Activated CD4-positive, alpha-beta T cell treated with anti-CD3 and anti-CD28 coated beads for 4 hours (primary cell): ENCODE results near the gene USP17L18.
"Not testable (repeated sequence)": the region's sequence is repeated elsewhere in the genome, so short reads cannot be mapped to it uniquely, and the experiment has no call there.

Experiments
- DNase-seq, 2 donors: peaks; one replicate each; pipeline ENCODE4 v3.0.0-alpha.2; 2020

The USP17L18 gene

DNA sequence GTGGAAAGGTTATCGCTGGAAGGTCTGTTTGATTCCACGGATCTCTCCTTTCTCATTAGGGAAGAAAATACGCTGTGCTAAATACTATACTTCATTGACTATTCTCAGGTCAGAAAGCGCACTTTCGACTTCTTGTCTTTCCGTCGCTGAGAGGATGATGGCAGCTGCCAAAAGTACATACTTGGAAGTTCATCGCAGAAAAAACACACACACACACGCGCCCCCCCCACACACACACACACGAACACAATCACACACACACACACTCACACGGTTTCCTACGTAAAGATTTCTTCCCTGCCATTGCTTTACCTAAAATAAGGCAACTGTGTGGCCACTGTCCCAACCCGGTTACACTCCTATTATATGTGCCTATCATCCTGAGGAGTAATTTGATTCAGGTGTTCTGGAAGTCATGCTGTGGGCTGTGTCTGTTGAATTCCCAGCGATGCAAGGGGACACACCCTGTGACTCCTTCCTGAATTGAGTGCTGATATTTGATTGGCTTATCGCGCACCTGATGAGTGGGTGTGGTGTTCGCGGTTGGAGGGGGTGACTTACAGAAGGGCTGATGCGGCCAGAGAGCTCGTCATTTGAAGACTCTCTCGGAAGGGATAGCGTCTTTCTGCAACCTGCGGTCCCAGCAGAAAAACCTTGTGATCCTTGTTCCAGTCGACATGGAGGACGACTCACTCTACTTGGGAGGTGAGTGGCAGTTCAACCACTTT, at the start of gene USP17L18:
Gene USP17L18, plus strand, starts transcription at position 678 of the 728 bp plus-strand sequence. Its CDS starts 0 bp downstream, at position 678.
- DNase-seq: peak; percentile 0 to 2

GRCh38 chr4:9210357-9210756, 38.1 kb upstream of the USP17L18 start, which contains the start of gene USP17L10:
Gene USP17L10 (plus strand): TSS chr4:9210657. CDS start chr4:9210657, 0 bp downstream.
- not testable (repeated sequence) for DNase-seq

DNA sequence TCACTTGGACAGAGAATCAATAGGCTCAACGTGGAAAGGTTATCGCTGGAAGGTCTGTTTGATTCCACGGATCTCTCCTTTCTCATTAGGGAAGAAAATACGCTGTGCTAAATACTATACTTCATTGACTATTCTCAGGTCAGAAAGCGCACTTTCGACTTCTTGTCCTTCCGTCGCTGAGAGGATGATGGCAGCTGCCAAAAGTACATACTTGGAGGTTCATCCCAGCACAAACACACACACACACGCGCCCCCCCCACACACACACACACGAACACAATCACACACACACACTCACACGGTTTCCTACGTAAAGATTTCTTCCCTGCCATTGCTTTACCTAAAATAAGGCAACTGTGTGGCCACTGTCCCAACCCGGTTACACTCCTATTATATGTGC, 33.7 kb upstream of the USP17L18 start:
- DNase-seq: not testable (repeated sequence)

DNA sequence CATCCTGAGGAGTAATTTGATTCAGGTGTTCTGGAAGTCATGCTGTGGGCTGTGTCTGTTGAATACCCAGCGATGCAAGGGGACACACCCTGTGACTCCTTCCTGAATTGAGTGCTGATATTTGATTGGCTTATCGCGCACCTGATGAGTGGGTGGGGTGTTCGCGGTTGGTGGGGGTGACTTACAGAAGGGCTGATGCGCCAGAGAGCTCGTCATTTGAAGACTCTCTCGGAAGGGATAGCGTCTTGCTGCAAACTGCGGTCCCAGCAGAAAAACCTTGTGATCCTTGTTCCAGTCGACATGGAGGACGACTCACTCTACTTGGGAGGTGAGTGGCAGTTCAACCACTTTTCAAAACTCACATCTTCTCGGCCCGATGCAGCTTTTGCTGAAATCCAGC, 33.3 kb upstream of the USP17L18 start, which contains the start of gene USP17L11:
Gene USP17L11, plus strand, starts transcription at position 301 of the 400 bp plus-strand sequence. Its CDS starts 0 bp downstream, at position 301.
- DNase-seq: not testable (repeated sequence)

GRCh38 chr4:9219852-9220251, 28.6 kb upstream of the USP17L18 start, which contains the start of gene USP17L12:
Gene USP17L12 (plus strand): TSS chr4:9220152. CDS start chr4:9220152, 0 bp downstream.
- not testable (repeated sequence) for DNase-seq

DNA sequence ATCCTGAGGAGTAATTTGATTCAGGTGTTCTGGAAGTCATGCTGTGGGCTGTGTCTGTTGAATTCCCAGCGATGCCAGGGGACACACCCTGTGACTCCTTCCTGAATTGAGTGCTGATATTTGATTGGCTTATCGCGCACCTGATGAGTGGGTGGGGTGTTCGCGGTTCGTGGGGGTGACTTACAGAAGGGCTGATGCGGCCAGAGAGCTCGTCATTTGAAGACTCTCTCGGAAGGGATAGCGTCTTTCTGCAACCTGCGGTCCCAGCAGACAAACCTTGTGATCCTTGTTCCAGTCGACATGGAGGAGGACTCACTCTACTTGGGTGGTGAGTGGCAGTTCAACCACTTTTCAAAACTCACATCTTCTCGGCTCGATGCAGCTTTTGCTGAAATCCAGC, 23.8 kb upstream of the USP17L18 start, which contains the start of gene USP17L13:
Gene USP17L13, plus strand, starts transcription at position 301 of the 400 bp plus-strand sequence. Its CDS starts 0 bp downstream, at position 301.
- DNase-seq: not testable (repeated sequence)

DNA sequence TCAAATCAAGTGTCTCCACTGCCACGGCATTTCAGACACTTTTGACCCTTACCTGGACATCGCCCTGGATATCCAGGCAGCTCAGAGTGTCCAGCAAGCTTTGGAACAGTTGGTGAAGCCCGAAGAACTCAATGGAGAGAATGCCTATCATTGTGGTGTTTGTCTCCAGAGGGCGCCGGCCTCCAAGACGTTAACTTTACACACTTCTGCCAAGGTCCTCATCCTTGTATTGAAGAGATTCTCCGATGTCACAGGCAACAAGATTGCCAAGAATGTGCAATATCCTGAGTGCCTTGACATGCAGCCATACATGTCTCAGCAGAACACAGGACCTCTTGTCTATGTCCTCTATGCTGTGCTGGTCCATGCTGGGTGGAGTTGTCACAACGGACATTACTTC, 18.2 kb upstream of the USP17L18 start:
- DNase-seq: not testable (repeated sequence)

DNA sequence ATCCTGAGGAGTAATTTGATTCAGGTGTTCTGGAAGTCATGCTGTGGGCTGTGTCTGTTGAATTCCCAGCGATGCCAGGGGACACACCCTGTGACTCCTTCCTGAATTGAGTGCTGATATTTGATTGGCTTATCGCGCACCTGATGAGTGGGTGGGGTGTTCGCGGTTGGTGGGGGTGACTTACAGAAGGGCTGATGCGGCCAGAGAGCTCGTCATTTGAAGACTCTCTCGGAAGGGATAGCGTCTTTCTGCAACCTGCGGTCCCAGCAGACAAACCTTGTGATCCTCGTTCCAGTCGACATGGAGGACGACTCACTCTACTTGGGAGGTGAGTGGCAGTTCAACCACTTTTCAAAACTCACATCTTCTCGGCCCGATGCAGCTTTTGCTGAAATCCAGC, 14.3 kb upstream of the USP17L18 start, which contains the start of gene USP17L15:
Gene USP17L15, plus strand, starts transcription at position 301 of the 400 bp plus-strand sequence. Its CDS starts 0 bp downstream, at position 301.
- DNase-seq: not testable (repeated sequence)

DNA sequence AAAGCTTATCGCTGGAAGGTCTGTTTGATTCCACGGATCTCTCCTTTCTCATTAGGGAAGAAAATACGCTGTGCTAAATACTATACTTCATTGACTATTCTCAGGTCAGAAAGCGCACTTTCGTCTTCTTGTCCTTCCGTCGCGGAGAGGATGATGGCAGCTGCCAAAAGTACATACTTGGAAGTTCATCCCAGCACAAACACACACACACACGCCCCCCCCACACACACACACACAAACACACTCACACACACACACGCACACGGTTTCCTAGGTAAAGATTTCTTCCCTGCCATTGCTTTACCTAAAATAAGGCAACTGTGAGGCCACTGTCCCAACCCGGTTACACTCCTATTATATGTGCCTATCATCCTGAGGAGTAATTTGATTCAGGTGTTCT, 10.0 kb upstream of the USP17L18 start:
- not testable (repeated sequence) for DNase-seq

DNA sequence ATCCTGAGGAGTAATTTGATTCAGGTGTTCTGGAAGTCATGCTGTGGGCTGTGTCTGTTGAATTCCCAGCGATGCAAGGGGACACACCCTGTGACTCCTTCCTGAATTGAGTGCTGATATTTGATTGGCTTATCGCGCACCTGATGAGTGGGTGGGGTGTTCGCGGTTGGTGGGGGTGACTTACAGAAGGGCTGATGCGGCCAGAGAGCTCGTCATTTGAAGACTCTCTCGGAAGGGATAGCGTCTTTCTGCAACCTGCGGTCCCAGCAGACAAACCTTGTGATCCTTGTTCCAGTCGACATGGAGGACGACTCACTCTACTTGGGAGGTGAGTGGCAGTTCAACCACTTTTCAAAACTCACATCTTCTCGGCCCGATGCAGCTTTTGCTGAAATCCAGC, 4.9 kb upstream of the USP17L18 start, which contains the start of gene USP17L17:
Gene USP17L17, plus strand, starts transcription at position 301 of the 400 bp plus-strand sequence. Its CDS starts 0 bp downstream, at position 301.
- not testable (repeated sequence) for DNase-seq

GRCh38 chr4:9253078-9253477, 4.6 kb downstream of the USP17L18 start, which contains the start of gene USP17L19:
Gene USP17L19 (plus strand): TSS chr4:9253378. CDS start chr4:9253378, 0 bp downstream.
- DNase-seq: not testable (repeated sequence)

- DNase-seq: not testable (repeated sequence)
These were observed 9.4 kb downstream of the USP17L18 start, which contains the start of gene USP17L20 for GRCh38 chr4:9257824-9258223. Gene USP17L20 (plus strand): TSS chr4:9258124. CDS start chr4:9258124, 0 bp downstream.

- not testable (repeated sequence) for DNase-seq
These were observed 14.1 kb downstream of the USP17L18 start, which contains the start of gene USP17L21 for GRCh38 chr4:9262572-9262971. Gene USP17L21 (plus strand): TSS chr4:9262872. CDS start chr4:9262872, 0 bp downstream.

GRCh38 chr4:9267319-9267718, 18.9 kb downstream of the USP17L18 start, which contains the start of gene USP17L22:
Gene USP17L22 (plus strand): TSS chr4:9267619. CDS start chr4:9267619, 0 bp downstream.
- DNase-seq: not testable (repeated sequence)

GRCh38 chr4:9271719-9272118, 23.3 kb downstream of the USP17L18 start:
- peak; percentile 0 to 1 for DNase-seq
